GM12878 (cell line): ENCODE measurements around the gene EFNB2. TPM values are rescaled to one million over a fixed set of nuclear protein-coding genes. Genes with fewer than 3 reads are reported as not detected.

ENCODE experiments used
- ASH2L ChIP-seq: fragments of 300-600, 200-600 bp; sonication (generic); IDR thresholded peaks from 2 replicates; pipeline ENCODE4 v1.6.1; 2017; ENCODE audit warnings: low read depth, mild to moderate bottlenecking, borderline replicate concordance
- ATF7 ChIP-seq: fragments of 450-650 bp; IDR thresholded peaks from 2 replicates; pipeline ENCODE4 v1.6.1; 2016; ENCODE audit warnings: low read depth, mild to moderate bottlenecking
- BMI1 ChIP-seq: fragments of 450-650 bp; IDR thresholded peaks from 2 replicates; pipeline ENCODE4 v1.6.1; 2016; ENCODE audit warnings: mild to moderate bottlenecking, moderate library complexity, borderline replicate concordance
- CBFB ChIP-seq: IDR thresholded peaks from 2 replicates; pipeline ENCODE4 v1.6.1; 2016; ENCODE audit warnings: antibody characterized with exemption, low read depth
- CBX5 ChIP-seq: sonication (generic); IDR thresholded peaks from 2 replicates; pipeline ENCODE4 v1.6.1; 2016; ENCODE audit warnings: low read depth, moderate library complexity, mild to moderate bottlenecking, inconsistent platforms
- CEBPB ChIP-seq, 2 experiments: fragments of 150-350 bp in 1 of 2; IDR thresholded peaks; 2 replicates each; pipeline ENCODE4 v1.6.1; 2012 to 2014; ENCODE audit warnings: low read depth in 2 of 2, low read length in 2 of 2, borderline replicate concordance in 1 of 2, inconsistent platforms in 1 of 2
- EGR1 ChIP-seq, 2 experiments: IDR thresholded peaks; 1 replicate in 1 of 2; 2 replicates in 1 of 2; pipeline ENCODE4 v1.6.1; 2011 to 2012; ENCODE audit warnings: low read depth in 2 of 2, low read length in 2 of 2, borderline replicate concordance in 1 of 2, mild to moderate bottlenecking in 1 of 2, moderate library complexity in 1 of 2
- FOS ChIP-seq: IDR thresholded peaks from 3 replicates; pipeline ENCODE4 v1.6.1; 2011; ENCODE audit warnings: borderline replicate concordance; ENCODE audit not compliant: insufficient read length; ENCODE audit errors: extremely low read depth
- FOXM1 ChIP-seq: IDR thresholded peaks from 2 replicates; pipeline ENCODE4 v1.6.1; 2012; ENCODE audit warnings: low read depth, mild to moderate bottlenecking, inconsistent platforms, low read length, moderate library complexity
- LARP7 ChIP-seq: fragments of 450-650 bp; IDR thresholded peaks from 2 replicates; pipeline ENCODE4 v1.6.1; 2017; ENCODE audit warnings: mild to moderate bottlenecking
- MTA3 ChIP-seq: IDR thresholded peaks from 2 replicates; pipeline ENCODE4 v1.6.1; 2012; ENCODE audit warnings: low read length, inconsistent platforms, borderline replicate concordance
- NFIC ChIP-seq: IDR thresholded peaks from 2 replicates; pipeline ENCODE4 v1.6.1; 2012; ENCODE audit warnings: low read depth, mild to moderate bottlenecking, inconsistent platforms, low read length, moderate library complexity
- NRF1 ChIP-seq: conservative IDR thresholded peaks from 2 replicates; pipeline ENCODE4 v1.6.1; 2011; ENCODE audit warnings: mild to moderate bottlenecking, low read depth, low read length, improper control_type of control experiment
- PAX5 ChIP-seq: IDR thresholded peaks from 2 replicates; pipeline ENCODE4 v1.6.1; 2011; ENCODE audit warnings: low read depth, low read length, borderline replicate concordance
- PKNOX1 ChIP-seq: fragments of 450-650 bp; IDR thresholded peaks from 2 replicates; pipeline ENCODE4 v1.6.1; 2016; ENCODE audit warnings: mild to moderate bottlenecking
- RAD21 ChIP-seq: IDR thresholded peaks from 2 replicates; pipeline ENCODE4 v1.6.1; 2011; ENCODE audit warnings: mild to moderate bottlenecking, low read depth, low read length, moderate library complexity; ENCODE audit not compliant: insufficient read depth
- RELB ChIP-seq: fragments of 450-650 bp; IDR thresholded peaks from 2 replicates; pipeline ENCODE4 v1.6.1; 2017; ENCODE audit warnings: low read depth, mild to moderate bottlenecking, moderate library complexity
- RUNX3 ChIP-seq: IDR thresholded peaks from 2 replicates; pipeline ENCODE4 v1.6.1; 2012; ENCODE audit warnings: low read length, inconsistent platforms
- SMAD1 ChIP-seq: fragments of 450-650 bp; IDR thresholded peaks from 2 replicates; pipeline ENCODE4 v1.6.1; 2018; ENCODE audit warnings: mild to moderate bottlenecking, low read depth; ENCODE audit not compliant: partially characterized antibody
- STAT1 ChIP-seq: fragments of 450-650 bp; conservative IDR thresholded peaks from 2 replicates; pipeline ENCODE4 v1.6.1; 2014; ENCODE audit warnings: antibody characterized with exemption, mild to moderate bottlenecking
- TCF12 ChIP-seq: IDR thresholded peaks from 2 replicates; pipeline ENCODE4 v1.6.1; 2011; ENCODE audit warnings: low read depth, mild to moderate bottlenecking, low read length
- ZBTB4 ChIP-seq: fragments of 450-650 bp; formaldehyde crosslinking; IDR thresholded peaks from 2 replicates; pipeline ENCODE4 v1.4.0; 2022; ENCODE audit warnings: mild to moderate bottlenecking, moderate library complexity
- ZNF217 ChIP-seq: fragments of 450-650 bp; IDR thresholded peaks from 2 replicates; pipeline ENCODE4 v1.6.1; 2017; ENCODE audit warnings: antibody characterized with exemption, mild to moderate bottlenecking
- ZNF24 ChIP-seq: fragments of 450-650 bp; IDR thresholded peaks from 2 replicates; pipeline ENCODE4 v1.6.1; 2017; ENCODE audit warnings: antibody characterized with exemption, mild to moderate bottlenecking
- ZZZ3 ChIP-seq: IDR thresholded peaks from 2 replicates; pipeline ENCODE4 v1.6.1; 2011; ENCODE audit warnings: low read depth; ENCODE audit not compliant: control insufficient read depth, insufficient read length
- polyA plus RNA-seq, 11 experiments: library from polyadenylated mRNA; depleted of rRNA in 4 of 11; unstranded in 6 of 11; stranded (reverse) in 5 of 11; fragments of >200 nt; fragmentation: Nextera tagmentation in 4 of 11; fragmentation: Illumina TruSeq in 1 of 11; extraction: Ambion mirVana in 4 of 11; extraction: Trizol in 1 of 11; gene quantifications; 1 replicate in 1 of 11; 2 replicates in 10 of 11; pipeline versions ENCODE4 v1.2.1 to v1.2.3, GENCODE V29; 2011 to 2016; ENCODE audit warnings: inconsistent platforms in 2 of 11, missing spikeins in 2 of 11, low read depth in 1 of 11
- total RNA-seq, 4 experiments: library from RNA; depleted of rRNA in 3 of 4; stranded (reverse); fragments of >200 nt in 3 of 4; fragmentation: Illumina TruSeq in 1 of 4; extraction: Trizol in 1 of 4; gene quantifications; 2 replicates each; pipeline versions ENCODE4 v1.2.1 to v1.2.3, GENCODE V29; 2013 to 2021

EFNB2 gene
- total and polyA plus RNA-seq, 10 of the 15 experiments (the other 5 are each of a cell fraction or from before 2014, with no cell fraction given): 0.12 to 1.5 (median 0.31) TPM; not detected in 1

DNA sequence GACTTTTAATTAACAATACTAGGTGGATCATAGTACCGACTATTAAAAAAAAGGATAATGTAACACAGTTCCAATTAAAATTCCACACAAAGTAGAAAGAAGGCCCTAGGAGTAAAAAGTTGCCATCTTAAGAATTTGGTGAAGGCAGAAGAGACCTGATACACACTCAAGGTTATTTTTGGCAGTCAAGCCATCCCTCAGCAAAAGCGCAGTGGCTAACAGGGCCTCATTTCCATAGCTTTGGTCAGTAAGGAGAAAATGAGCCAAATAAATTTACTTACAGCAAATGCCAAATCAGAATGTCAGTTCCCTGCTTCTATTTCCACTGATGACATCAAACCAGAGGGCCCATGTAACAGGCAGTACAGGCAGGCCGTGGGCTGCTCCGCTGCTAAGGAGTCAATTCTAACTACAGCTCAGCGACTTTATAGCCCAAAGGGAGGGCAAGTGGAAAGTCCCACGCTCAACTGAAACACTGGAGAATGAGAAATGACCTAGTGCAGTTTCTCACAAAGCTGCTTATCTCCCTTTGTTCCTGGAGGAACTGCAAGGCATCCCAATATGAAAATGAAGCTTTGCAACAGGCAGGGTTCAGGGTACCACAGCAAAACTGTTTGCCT is 26.2 kb upstream of the EFNB2 start (continued):
- TF ChIP-seq LARP7 (no peak), RAD21 (no peak), ASH2L (no peak), ZNF217 (no peak), ATF7 (peak; percentile 50), PKNOX1 (no peak), NFIC (0 out of 2 replicates have a peak, but pooled peaks have one; percentile 16), CBFB (no peak), MTA3 (no peak), PAX5 (no peak), RUNX3 (peak; percentile 21; the same call in 1 of the 2 replicates), NRF1 (no peak), SMAD1 (no peak), FOS (no peak), ZNF24 (no peak), EGR1 (IDR thresholded peaks at IDR 0.05; ENCODE audit: borderline replicate concordance in 1 of 2, low read depth in 2 of 2, low read length in 2 of 2) (no peak), RELB (peak; percentile 81), BMI1 (no peak), ZBTB4 (CRISPR knock-in tag) (no peak), TCF12 (no peak), ZZZ3 (no peak), FOXM1 (no peak), STAT1 (no peak), CEBPB (IDR thresholded peaks at IDR 0.05; ENCODE audit: borderline replicate concordance in 1 of 2, low read depth in 2 of 2, low read length in 2 of 2) (no peak), CBX5 (no peak)
